Prostate gland (tissue), 2 donors: ENCODE measurements around the gene TPRX1. TPM values are rescaled to one million over a fixed set of nuclear protein-coding genes. Genes with fewer than 3 reads are reported as not detected.

Experiments
- DNase-seq: peaks from one replicate; pipeline ENCODE4 v3.0.0-alpha.2; 2019; ENCODE audit warnings: low spot score
- H3K27ac ChIP-seq, 2 donors: fragments of 200-600 bp; sonication (generic); 2 replicates each; pipeline ENCODE4 v1.5.1; 2017 to 2019
- H3K27me3 ChIP-seq: fragments of 200-600 bp; sonication (generic); replicated peaks from 2 replicates; pipeline ENCODE4 v1.5.1; 2019; ENCODE audit not compliant: insufficient read depth
- H3K36me3 ChIP-seq, 2 donors: fragments of 200-600 bp; sonication (generic); 1 replicate in 1 of 2; 2 replicates in 1 of 2; pipeline versions ENCODE4 v1.5.1 to v1.8.1; 2017 to 2019
- H3K4me1 ChIP-seq: fragments of 200-600 bp; sonication (generic); replicated peaks from 2 replicates; pipeline ENCODE4 v1.5.1; 2019
- H3K4me3 ChIP-seq, 2 donors: fragments of 200-600 bp; sonication (generic); 2 replicates each; pipeline ENCODE4 v1.5.1; 2017 to 2019
- H3K9me3 ChIP-seq: fragments of 200-600 bp; sonication (generic); 2 replicates; pipeline ENCODE4 v1.5.1; 2017
- CTCF ChIP-seq, 4 experiments: fragments of 200-600 bp in 2 of 4; fragments of 450-650 bp in 2 of 4; sonication (generic) in 2 of 4; IDR thresholded peaks; 1 replicate in 3 of 4; 2 replicates in 1 of 4; pipeline ENCODE4 v1.5.1; 2016 to 2019; ENCODE audit warnings: antibody characterized with exemption in 4 of 4, mild to moderate bottlenecking in 2 of 4, moderate library complexity in 2 of 4
- POLR2A ChIP-seq: fragments of 450-650 bp; IDR thresholded peaks from one replicate; pipeline ENCODE4 v1.6.1; 2016; ENCODE audit warnings: antibody characterized with exemption, mild to moderate bottlenecking
- POLR2AphosphoS5 ChIP-seq: sonication (generic); formaldehyde crosslinking; IDR thresholded peaks from one replicate; pipeline ENCODE4 v1.6.1; 2017; ENCODE audit warnings: antibody characterized with exemption
- WGBS: methylation state at CpG from one replicate; pipeline ENCODE4 v1.1.5; 2018; 5-methylcytosine and 5-hydroxymethylcytosine counted together
- intact Hi-C: fragments of 100-400 bp; cut with DNase I; formaldehyde crosslinking; loops from one replicate; pipeline ENCODE4 v1.14.2; 2022
- total RNA-seq, 2 donors: library from RNA; depleted of rRNA; stranded (reverse); fragments of >200 nt; gene quantifications; one replicate each; pipeline ENCODE4 v1.1.0, GENCODE V29; 2016

The TPRX1 gene
- total RNA-seq, 2 donors from 2014 or later = 0.91 TPM; not detected in 1

- Histone ChIP-seq H3K27me3 (no peaks in the 10 kb centered on the region), H3K27ac (no peak overlapping the region), H3K4me3 (no peak overlapping the region), H3K9me3 (no peaks in the 10 kb centered on the region), H3K36me3 (peaks cover 0 to 2% of the 10 kb centered on the region in 2 donors), H3K4me1 (no peaks in the 10 kb centered on the region)
- WGBS = 52% methylated on average over 3 of the region's 3 CpGs
- TF ChIP-seq CTCF (IDR thresholded peaks at IDR 0.05) (no peak), POLR2AphosphoS5 (no peak), POLR2A (no peak)
- DNase-seq = no peak
- intact Hi-C loops = no loop called here
These were observed 42.2 kb downstream of the TPRX1 start for GRCh38 chr19:47762151-47762550.

GRCh38 chr19:47761566-47761965 is 42.8 kb downstream of the TPRX1 start:
- Histone ChIP-seq H3K27me3 (no peaks in the 10 kb centered on the region), H3K4me1 (no peaks in the 10 kb centered on the region), H3K9me3 (no peaks in the 10 kb centered on the region), H3K4me3 (no peak overlapping the region), H3K27ac (no peak overlapping the region), H3K36me3 (peaks cover 0 to 8% of the 10 kb centered on the region in 2 donors)
- 78% methylated on average over 5 of the region's 5 CpGs for WGBS
- TF ChIP-seq POLR2A (no peak), POLR2AphosphoS5 (no peak), CTCF (IDR thresholded peaks at IDR 0.05) (no peak)
- no peak for DNase-seq
- intact Hi-C loops = no loop called here

- no peaks in the 10 kb centered on the region for H3K27me3 ChIP-seq
- intact Hi-C loops = no loop called here
- WGBS = 93% methylated on average over 5 of the region's 5 CpGs
- H3K36me3 ChIP-seq = peaks cover 8 to 17% of the 10 kb centered on the region in 2 donors
- no peak overlapping the region for H3K4me3 ChIP-seq
- TF ChIP-seq POLR2A (no peak), POLR2AphosphoS5 (no peak), CTCF (IDR thresholded peaks at IDR 0.05) (no peak)
- H3K4me1 ChIP-seq = no peaks in the 10 kb centered on the region
- H3K9me3 ChIP-seq = no peaks in the 10 kb centered on the region
- DNase-seq = no peak
- no peak overlapping the region for H3K27ac ChIP-seq
These were observed 43.7 kb downstream of the TPRX1 start for GRCh38 chr19:47760632-47760999.

GRCh38 chr19:47758443-47758804 is 45.9 kb downstream of the TPRX1 start:
- no peak for TF ChIP-seq POLR2AphosphoS5
- H3K4me3 ChIP-seq = no peak overlapping the region
- H3K36me3 ChIP-seq = peaks cover 15 to 39% of the 10 kb centered on the region in 2 donors
- H3K9me3 ChIP-seq = no peaks in the 10 kb centered on the region
- intact Hi-C loops = no loop called here
- H3K27me3 ChIP-seq = no peaks in the 10 kb centered on the region
- 90% methylated on average over 5 of the region's 5 CpGs for WGBS
- H3K4me1 ChIP-seq = no peaks in the 10 kb centered on the region
- H3K27ac ChIP-seq = no peak overlapping the region
- DNase-seq = no peak

- TF ChIP-seq POLR2A (no peak), POLR2AphosphoS5 (no peak)
- WGBS = 78% methylated on average over 14 of the region's 14 CpGs
- peaks cover 20 to 45% of the 10 kb centered on the region in 2 donors for H3K36me3 ChIP-seq
These were observed 46.5 kb downstream of the TPRX1 start for GRCh38 chr19:47757617-47758442.

More at GRCh38 chr19:47757617-47758442, 46.5 kb downstream of the TPRX1 start:
- no peak for DNase-seq
- intact Hi-C loops = no loop called here
- no peak overlapping the region for H3K27ac ChIP-seq
- H3K27me3 ChIP-seq = no peaks in the 10 kb centered on the region
- H3K4me1 ChIP-seq = no peaks in the 10 kb centered on the region
- no peak overlapping the region for H3K4me3 ChIP-seq
- no peaks in the 10 kb centered on the region for H3K9me3 ChIP-seq
